NCI-H510A (cell line): Measurements from ENCODE around the gene ADGRL4.
"Not testable (repeated sequence)": the region's sequence is repeated elsewhere in the genome, so short reads cannot be mapped to it uniquely, and the experiment has no call there.

Source experiments
- DNase-seq: peaks from one replicate; lab custom pipeline; 2025; lab: John Stamatoyannopoulos, UW

Gene ADGRL4

DNA sequence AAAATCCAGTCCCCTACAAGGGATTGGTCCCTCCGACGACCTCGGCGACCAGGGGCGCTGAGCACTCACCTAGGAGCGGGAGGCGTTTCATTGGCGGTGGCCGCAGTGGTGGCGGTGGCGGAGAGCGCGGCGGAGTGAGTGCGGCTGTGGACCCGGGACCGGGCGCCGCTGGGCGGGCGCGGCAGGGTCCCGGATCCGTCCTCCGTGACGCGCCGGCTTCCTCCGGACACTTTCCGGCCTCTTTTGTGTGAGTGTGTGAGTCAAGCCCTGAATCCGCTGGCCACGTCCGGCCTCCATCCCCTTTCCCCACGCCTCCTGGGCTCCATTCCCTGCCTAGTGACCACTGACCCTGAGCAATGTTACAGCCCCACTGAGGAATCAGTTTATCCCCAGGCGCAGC lies at the start of gene ADGRL4:
TSS of gene ADGRL4 (minus strand) at position 167 of the 400 bp plus-strand sequence. CDS start at position 91, 76 bp downstream.
- no peak for DNase-seq

DNA sequence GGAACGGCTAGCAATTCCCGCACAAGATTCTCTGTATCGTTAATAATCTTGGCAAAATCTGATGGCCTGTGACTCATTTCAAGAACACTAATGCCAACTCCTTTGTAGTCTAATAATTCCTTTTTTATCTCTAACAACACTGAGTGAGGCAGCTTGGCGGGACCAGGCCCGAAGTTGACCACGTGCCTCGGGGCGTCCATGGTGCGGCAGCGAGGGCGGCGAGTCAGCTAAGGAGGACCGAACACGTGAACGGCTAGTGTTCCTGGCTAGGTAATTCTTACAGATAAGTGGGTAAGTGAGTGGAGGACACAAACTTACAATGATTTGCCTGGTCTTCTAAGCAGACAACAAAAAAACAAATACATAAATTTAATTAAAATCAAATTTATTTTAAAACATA lies 49.3 kb upstream of the ADGRL4 start:
- DNase-seq: no peak

DNA sequence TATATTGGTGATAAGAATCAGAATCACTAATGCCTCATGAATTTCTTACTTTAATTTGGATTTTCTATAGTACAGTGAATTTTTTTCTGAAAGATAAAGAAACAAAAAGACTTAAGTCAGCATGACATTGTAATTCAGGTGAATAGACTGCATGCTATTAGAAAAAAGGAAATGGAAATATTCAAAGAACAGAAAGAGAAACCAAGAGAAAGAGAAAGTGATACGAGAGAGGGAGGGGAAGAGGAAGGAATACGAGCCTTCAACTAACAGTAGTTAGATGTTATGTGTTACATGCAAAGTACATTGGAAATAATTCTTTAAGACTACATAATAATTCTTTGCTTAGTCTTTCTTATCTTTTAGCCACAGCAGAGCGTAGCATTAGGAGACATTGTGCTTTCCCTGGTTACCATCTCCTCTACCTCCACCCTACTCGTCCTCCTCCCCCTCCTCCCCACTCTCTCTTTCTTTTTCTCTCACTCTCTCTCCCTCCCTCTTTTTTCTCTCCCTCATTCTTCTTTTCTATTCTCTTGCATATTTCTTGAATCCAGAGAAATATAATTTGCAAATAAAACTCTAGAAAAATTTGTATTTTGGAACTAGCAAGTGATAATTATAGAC lies 46.4 kb upstream of the ADGRL4 start:
- no peak for DNase-seq

DNA sequence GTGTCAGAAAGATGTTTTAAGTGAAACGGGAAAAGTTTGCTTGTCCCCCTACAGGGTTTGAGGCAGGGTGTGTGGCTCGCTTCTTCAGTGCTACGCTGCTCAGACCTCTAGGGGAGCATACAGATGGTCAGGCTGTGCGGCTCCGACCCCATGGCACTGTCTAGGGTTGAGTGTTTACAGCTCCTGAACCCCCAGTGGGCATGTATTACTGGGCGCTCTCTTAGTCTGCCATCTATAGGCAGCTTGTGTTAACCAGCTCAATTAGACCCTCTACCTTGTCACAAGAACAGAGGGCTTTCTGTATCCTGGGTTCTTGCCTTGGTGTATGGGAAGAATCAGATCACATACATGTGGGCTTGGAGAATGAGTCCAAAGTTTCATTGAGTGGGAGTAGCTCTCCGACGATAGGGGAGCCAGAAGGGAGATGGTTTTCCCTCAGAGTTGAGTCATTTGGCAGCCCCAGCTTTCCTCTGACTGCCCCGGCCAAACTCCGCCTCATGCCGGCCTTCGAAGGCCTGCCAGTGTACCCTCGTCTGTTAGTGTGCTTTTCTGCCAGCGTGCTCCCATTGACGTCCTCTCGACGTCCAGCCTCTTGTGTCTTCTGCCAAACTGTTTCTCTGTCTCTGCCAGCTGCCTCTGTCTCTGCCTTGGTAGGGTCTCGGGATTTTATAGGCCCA lies 38.6 kb upstream of the ADGRL4 start:
- no peak for DNase-seq

DNA sequence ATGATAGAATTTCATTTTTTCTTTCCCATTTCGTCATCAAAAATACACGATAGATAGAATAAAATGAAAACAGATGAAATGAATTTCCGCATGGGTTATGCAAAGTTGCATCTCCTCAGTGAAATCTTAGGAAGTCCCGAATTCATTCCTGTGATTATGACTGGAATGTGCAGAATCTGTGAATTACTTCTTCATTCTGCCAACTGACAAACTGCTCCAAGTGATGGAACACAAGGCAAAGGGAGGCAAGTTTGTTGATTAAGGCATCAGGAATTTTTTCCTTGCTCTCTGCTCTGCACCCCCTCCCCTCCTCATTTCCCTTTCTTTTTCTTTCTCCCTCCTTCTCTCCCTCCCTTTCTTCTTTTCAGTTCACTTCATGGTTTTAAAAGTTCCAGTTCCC lies 37.0 kb upstream of the ADGRL4 start:
- no peak for DNase-seq

DNA sequence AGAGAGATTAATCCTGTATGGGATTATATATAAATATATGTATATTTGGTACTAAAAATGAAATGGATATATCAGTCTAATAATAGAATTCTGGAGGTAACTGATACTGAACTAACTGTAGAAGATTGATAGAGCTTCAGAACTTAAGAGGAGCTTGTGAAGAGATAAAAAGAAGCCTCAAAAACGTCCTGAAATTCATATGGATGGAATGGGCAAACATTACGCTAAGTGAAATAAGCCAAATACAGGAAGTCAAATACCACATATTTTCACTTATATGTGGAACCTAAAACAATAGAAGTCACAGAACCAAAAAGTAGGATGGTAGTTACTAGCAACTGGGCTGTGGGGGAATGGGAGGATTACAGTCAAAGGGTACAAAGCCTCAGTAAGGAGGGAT lies 36.0 kb upstream of the ADGRL4 start:
- no peak for DNase-seq

DNA sequence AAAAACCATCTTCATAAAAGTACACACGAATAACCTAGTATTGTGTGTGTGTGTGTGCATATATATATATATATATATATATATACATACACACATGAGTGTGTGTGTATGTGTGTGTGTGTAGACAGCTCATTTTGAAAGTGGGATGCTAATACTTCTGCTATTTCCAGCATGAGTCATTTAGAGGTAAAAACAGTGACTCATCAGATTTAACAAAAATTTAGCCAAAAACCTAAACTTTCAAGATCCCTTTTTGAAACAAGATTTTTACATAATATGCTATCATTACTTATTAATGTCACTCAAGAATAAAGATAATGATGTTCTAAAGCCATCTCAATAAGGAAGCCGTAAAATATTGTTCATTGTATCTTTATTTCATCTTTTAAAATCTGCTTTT lies 35.6 kb upstream of the ADGRL4 start:
- no peak for DNase-seq

DNA sequence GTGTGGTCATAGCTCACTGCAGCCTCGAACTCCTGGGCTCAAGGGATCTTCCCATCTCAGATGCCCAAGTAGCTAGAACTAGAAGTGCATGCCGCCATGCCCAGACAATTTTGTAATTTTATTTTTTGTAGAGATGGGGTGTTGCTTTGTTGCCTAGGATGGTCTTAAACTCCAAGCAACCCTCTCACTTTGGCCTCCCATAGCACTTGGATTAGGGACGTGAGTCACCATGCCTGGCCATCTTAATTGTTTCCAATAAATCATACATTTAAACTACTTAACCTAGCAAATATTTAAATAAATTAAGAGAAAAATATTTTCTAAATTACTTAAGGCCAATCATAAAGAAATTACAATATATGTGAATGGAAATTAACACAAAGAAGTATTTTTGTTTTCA lies 35.1 kb upstream of the ADGRL4 start:
- no peak for DNase-seq

DNA sequence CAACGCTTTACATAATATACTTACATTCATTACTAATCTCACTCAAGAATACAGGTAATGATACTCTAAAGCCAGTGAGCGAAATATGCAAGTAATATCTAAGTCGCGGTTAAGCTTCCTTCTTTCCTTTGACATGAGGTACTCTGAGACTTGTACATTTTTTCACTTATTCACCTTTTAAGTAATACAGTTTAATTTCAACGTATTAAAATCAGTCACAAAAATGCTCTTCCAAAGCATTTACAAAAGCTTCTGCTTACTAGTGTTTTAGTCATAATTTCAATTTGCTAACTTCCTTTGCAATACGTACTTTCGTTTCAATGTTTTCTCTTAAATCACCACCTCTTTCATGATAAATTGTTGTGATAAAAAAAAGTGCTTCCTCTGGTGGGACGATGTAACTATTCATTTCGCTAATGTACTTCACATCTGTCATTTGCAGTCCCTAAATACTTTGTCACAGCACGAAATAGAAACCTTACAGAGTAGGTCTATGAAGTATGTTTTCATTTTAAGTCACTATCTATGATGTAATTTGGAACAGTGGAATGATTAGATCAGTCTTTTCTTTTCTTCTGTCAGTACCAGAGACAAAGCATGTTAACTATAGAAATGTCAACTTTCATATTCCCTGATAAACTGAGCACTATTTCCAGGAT lies 34.0 kb upstream of the ADGRL4 start:
- no peak for DNase-seq

DNA sequence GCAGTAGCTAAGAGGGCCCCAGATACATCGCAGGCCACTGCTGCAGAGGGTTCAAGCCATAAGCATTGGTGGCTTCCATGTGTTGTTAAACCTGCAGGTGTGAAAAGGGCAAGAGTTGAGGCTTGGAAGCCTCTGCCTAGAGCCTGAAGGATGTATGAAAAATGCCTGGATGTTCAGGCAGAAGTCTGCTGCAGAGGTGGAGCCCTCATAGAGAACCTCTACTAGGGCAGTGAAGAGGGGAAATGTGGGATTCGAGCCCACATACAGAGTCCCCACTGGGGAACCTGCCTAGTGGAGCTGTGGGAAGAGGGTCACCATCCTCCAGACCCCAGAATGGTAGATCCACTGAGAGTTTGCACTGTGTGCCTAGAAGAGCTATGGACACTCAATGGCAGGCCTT lies 30.6 kb upstream of the ADGRL4 start:
- DNase-seq: no peak

DNA sequence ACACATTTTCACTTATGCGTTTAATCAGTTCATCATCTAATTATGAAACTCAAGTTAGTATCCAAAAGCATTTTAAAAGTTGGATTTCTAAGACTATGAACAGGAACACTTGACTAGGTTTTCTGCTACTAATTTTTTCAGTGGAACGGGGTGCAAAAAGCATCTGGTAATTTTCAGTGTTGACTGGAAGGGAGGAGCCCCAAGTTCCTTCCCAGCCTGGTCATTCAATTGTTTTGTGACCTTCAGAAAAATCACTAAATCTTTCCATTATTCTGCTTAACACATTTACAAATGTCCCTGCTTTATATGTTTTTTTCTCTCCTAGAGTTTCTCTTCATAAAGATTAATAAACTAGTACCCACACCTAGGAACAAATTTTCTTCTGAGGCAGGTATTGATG lies 6.0 kb upstream of the ADGRL4 start:
- DNase-seq: no peak

DNA sequence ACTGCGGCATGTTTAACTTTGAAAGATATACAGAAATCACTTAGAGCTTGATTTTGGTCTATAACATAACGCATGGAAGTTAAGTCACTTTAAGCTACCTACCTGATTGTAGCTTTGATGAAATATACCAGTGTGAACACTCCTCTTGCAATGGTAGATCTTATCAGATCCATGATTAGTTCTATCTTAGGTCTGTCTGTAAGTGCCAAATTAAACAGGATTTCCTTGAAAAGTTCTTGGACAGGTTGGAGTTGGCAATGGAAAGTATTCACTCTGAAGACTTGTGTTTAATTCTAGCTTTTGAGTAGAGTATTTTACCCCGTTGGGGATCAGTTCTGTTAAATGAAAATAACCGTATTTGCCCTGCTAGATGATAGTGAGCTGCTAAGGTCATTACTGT lies 4.1 kb upstream of the ADGRL4 start:
- no peak for DNase-seq

DNA sequence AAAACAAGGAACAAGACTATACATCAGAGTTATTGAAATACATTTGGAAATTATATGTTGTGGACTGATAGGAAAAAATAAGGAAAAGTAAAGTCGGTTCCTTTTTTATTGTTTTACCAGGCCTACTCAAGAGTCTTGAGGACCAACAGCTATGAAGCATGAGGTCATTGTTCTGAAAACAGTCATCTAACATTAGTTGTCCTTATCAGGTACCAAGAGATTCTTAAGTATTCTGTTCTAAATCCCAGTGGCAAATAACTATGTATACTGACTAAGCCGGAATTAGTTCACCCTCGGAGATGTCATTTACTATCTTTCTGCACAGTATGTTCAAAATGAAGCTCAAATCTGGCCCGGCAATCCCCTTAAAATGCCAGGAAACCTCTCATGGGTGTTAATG lies 585 bp downstream of the ADGRL4 start:
- no peak for DNase-seq

DNA sequence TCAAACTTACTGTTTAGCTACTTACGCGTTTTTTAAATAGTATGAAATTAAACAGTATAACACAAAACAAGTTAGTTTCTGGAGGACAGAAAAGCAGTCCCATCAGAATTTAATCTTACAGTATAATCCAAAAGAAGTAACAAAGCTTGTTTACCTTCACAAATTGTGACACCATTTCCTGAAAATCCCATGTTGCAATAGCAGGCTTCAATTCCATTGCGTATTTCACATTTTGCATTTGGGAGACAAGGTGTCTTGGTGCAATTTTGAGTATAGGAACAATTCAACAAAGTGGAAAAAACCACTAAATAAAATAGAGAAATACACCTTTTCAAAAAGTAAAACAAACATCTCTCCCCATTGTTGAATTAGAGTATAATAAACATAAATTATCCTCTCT lies 1.6 kb downstream of the ADGRL4 start:
- no peak for DNase-seq

DNA sequence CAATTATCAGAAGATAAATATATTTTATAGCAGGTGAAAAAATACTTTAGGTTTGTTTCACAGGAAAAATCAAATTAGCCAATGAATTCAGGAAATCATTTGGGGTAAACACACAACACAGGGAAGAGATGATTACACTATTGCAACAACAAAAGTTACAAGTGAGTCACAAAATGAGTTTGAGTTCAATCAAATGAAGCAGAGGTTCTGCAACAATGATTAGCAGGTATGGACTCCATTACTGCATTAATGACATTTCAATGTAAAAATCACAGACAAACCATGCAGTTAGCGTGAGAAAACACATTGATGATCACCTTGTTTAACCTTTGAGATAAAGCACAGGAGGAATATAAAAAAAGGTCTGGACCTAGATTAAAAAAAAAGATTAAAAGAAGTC lies 9.7 kb downstream of the ADGRL4 start:
- DNase-seq: no peak

DNA sequence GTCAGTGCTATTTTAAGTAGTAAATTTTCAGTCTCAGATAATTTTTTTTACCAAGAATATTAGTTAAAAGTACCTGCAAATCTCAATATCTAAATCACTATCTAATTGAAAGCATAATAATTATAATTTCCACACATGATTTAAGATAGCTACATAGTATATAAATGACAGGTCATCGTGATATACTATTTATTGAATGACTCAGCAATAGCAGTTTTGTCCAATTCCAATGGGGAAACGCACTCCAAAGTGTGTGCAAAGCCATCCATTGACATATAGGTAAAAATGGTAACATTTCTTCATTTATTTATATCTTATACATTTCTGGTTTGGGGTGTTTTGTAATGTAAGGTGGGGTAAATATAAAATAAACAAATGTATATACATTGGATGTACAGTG lies 19.5 kb downstream of the ADGRL4 start:
- no peak for DNase-seq

DNA sequence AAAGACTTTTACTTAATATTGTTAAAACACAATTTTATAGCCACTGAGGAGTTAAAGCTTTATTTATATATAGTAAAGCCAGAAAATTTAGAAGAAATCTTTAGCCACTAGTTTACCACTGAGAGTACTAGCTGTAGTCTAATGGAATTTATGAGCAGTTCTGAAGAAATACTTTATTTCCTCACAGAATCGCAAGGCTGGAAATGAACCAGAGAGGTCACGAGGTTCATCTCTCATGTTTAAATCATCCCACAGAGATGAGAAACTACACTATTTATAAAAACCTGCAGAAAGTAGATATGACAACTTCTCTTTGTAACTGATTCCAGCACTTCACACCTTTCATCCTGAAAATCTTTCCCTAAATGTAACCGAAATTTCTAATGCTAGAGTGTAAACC lies 26.0 kb downstream of the ADGRL4 start:
- DNase-seq: no peak

DNA sequence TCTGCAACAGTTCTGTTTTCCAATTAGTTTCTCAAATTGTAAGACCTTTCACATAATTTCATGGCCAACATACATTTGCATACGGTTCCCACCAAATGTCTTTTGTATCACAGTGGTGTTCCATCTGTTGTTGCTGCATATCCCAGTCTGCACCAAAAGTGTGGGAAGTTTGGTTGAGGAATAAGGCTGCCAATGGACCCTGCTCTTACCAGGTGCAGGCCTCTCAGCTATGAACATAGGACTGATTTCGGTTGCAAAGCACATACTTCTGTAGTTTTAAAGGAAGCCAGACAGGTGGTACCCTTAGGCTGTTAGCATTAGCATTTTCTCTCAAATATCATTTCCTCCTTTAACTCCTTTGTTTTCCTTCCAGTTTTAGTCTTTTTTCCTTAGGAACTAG lies 33.8 kb downstream of the ADGRL4 start:
- DNase-seq: no peak

DNA sequence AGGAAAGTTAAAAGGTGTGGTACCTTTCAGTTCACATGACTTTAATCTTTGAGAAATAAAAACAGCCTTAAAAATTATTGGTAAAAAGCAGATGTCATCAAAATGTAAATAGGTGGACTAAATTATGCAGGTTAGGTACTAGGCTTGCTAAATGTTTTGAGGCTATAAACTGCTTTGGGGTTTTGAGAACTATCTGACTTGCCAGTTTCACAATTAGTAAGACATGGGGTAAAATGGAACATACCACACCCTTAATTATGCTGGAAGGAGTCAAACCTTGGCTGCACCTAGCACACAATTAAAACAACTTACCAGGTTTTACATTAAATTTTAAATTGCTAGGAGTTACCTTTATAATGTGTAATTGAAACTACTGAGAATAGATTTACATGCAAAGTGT lies 39.4 kb downstream of the ADGRL4 start:
- DNase-seq: not testable (repeated sequence)

DNA sequence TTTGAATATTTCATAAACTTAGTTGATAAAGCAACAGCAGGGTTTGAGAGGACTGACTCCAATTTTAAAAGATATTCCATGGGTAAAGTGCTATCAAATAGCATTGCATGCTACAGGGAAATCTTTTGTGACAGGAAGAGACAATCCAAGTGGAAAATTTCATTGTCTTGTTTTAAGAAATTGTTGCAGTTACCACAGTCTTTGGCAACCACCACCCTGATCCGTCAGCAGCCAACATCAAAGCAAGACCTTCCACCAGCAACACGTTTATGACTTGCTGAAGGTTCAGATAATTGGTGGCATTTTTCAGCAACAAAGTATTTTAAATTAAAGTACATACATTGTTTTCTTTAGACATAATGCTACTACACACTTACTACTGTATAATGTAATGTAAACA lies 47.8 kb downstream of the ADGRL4 start:
- DNase-seq: no peak

DNA sequence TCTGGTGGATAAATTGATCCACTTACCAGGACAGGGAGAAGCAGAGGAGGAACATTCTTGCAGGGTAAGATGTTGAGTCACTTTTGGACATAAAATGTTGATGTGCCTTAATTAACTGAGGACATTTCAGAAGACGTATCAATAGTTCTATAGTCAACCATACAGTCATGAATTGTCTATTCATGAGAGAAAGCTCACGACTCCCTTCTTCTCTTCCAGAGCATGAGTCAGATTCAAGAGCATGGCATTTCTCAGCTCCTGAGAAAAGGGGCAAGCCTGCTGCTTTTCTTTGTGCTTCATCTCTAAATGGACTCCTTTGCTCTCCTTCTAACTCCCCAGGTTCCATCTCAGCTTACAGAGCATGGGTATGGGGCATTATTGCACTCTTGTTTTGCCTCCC lies 55.7 kb downstream of the ADGRL4 start:
- no peak for DNase-seq

DNA sequence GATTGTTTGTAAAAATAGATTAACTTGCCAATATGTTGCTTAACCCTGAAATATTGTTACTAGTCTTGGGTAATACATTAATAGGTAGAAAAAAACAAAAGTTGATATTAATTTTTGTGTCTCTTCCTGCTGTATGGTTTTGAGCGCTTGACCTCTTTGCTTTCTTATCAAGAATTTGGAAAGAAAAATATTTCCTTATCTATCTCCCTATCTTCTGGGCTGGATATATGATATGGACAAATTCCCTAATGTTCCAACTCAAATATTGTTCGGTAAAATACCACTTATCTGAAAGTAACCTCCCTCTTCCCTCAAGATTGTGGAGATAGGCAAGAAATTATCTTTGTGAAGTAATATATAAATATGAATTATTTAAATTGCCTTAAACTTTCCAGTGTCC lies 57.3 kb downstream of the ADGRL4 start:
- no peak for DNase-seq

DNA sequence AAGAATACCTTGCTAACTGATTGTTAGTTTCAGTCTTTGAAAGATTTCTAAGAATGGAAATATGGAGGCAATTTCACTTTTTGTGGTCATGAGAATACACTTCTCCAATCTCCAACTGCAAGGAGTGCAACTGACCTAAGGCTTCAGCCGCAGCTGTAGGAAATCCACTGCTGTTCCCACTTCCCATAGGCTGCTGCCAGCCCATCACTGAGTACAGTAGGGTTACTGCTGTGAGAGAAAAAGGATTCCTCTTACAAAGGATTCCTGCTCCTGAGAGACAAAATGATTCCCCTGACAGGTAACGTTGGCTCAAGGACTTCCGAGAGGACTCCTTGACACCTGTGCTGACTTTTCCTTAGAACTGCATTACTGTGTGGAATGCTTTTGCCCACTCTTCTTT lies 87.4 kb downstream of the ADGRL4 start:
- no peak for DNase-seq

DNA sequence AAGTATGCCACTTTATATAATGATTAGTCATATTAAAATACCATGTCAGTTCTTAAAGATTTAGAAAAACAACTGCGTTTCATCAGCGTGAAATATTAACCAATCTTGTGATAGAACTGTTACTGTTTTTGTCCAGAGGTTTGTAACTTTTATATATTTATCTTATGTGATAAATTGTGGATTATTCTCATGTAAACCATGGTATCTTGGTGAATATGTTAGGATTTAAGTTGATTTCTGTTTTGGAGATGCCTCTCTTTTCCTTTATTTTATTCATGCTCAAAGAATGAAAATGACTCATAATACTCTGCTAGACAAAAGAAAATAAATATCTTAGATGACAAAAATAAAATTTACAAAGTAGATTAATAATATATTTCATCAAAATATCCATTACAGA lies 88.4 kb downstream of the ADGRL4 start:
- no peak for DNase-seq
